Activated T-helper 17 cell treated with anti-CD3 and anti-CD28 coated beads, Interleukin-2, amount 50 U/mL, for 72 hours (primary cell): ENCODE measurements around the gene SOCS6. TPM values are rescaled to one million over a fixed set of nuclear protein-coding genes. Genes with fewer than 3 reads are reported as not detected.

Experiments used
- ATAC-seq: fragments of 150-1000 bp; cut with Tn5 transposase; replicated peaks from 2 replicates; pipeline ENCODE4 v1.10.0; 2021; ENCODE audit warnings: mild to moderate bottlenecking, moderate library complexity
- H3K27ac Mint-ChIP-seq: one replicate; pipeline ENCODE4 v1.8.0; 2022; ENCODE audit warnings: mixed read lengths
- H3K27me3 Mint-ChIP-seq: one replicate; pipeline ENCODE4 v1.8.0; 2022; ENCODE audit warnings: mixed read lengths
- H3K36me3 Mint-ChIP-seq: one replicate; pipeline ENCODE4 v1.8.0; 2022; ENCODE audit warnings: low read depth, mild to moderate bottlenecking, mixed read lengths
- H3K4me1 Mint-ChIP-seq: one replicate; pipeline ENCODE4 v1.8.0; 2022; ENCODE audit warnings: mixed read lengths
- H3K4me3 Mint-ChIP-seq: one replicate; pipeline ENCODE4 v1.8.0; 2022; ENCODE audit warnings: mild to moderate bottlenecking, mixed read lengths
- H3K9me3 Mint-ChIP-seq: one replicate; pipeline ENCODE4 v1.8.0; 2022; ENCODE audit warnings: mixed read lengths
- total RNA-seq, 2 donors: library from RNA; stranded (reverse); gene quantifications; one replicate each; pipeline ENCODE4 v1.2.3, GENCODE V29; 2022

SOCS6 gene
- total RNA-seq, 2 donors from 2014 or later: 0.58 to 1.6 TPM

DNA sequence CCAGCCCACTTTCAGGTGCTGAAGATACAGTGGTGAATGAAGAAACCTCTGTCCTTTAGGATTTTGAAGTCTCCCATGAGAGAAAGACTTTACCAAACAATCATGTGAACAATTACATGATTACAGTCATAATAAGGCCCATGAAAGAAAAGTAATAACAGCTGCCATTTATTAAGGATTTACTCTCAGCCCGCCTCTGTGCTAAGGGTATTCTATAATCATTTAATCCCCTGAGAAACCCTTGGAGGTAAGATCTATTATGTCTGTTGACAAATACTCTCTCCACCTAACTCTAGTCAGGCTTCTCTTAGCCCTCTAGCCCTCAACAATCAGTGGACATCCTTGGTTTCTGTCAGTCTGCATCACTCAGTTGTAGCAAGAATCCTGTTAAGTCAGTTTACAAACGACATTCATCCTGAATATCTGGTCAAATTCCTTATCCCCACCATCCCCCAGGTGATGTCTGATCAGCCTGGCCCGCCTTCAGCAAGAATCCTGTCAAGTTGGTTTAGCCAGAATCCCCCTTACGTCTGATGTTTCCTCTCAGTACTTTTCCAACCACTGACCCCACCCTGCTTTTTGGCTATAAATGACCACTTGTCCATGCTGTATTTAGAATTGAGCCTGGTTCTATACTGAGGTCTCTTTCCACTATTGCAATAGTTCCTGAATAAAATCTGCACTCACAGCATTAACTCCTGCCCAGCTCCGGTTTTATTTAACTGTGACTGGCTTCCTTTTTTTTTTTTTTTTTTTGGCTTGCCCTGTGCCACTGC lies 12.2 kb upstream of the SOCS6 start:
- Mint-ChIP-seq H3K4me1 (no peaks in the 10 kb centered on the region), H3K9me3 (peaks cover 12% of the 10 kb centered on the region), H3K27ac (no peak overlapping the region), H3K4me3 (no peak overlapping the region), H3K36me3 (no peaks in the 10 kb centered on the region), H3K27me3 (peaks cover 18% of the 10 kb centered on the region)
- no peak for ATAC-seq

DNA sequence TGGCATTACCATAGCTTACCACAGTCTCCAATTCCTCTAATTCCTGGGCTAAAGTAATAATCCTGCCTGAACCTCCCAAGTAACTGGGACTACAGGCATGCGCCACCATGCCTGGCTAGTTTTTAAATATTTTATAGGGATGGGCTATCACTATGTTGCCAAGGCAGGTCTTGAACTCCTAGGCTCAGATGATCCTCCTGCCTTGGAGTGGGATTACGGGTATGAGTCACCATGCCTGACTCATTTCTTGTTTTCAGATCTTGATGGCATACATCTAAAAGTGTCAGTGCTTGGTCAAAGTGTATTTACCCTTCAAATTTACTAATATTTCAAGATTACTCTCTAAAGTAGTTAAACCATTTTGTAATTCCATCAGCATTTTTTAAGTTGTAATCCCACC lies 9.4 kb upstream of the SOCS6 start:
- ATAC-seq: peak; percentile 59
- Mint-ChIP-seq H3K4me3 (no peak overlapping the region), H3K4me1 (no peaks in the 10 kb centered on the region), H3K27ac (no peak overlapping the region), H3K27me3 (peaks cover 14% of the 10 kb centered on the region), H3K36me3 (no peaks in the 10 kb centered on the region), H3K9me3 (no peaks in the 10 kb centered on the region)

DNA sequence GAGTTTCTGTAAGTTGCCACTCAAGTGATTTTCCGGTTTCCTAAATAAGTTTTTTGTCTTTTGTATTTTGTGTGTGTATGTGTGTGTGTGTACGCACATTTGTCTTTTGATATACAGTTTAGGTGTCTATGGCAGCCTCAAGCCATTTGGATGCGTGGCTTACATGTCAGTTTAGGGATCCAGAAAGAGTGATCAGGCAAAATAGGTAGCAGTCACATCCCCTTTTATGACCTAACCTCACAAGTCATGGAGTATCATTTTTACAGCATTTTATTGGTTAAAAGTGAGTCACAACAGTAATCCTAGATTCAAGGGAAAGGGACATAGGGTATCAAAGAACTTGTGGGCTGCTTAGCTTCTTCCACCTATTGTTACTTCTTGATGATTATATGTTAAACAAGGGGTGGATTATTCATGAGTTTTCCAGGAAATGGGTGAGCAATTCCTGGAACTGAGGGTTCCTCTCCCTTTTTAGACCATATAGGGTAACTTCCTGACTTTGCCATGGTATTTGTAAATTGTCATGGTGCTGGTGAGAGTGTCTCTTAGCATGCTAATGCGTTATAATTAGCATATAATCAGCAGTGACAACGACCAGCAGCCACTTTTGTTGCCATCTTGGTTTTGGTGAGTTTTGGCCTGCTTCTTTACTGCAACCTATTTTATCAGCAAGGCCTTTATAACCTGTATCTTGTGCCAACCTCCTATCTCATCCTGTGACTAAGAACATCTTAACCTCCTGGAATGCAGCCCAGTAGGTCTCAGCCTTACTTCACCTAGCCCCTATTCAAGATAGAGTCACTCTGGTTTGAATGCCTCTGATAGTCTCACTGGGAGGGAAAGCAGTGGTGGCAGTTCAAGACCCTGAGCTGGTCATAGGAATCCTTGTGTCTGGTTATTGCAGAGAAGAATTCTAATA lies 8.6 kb upstream of the SOCS6 start:
- H3K4me3 Mint-ChIP-seq: no peak overlapping the region
- no peaks in the 10 kb centered on the region for H3K9me3 Mint-ChIP-seq
- H3K4me1 Mint-ChIP-seq: no peaks in the 10 kb centered on the region
- H3K27me3 Mint-ChIP-seq: peaks cover 10% of the 10 kb centered on the region
- no peak overlapping the region for H3K27ac Mint-ChIP-seq
- H3K36me3 Mint-ChIP-seq: no peaks in the 10 kb centered on the region
- no peak for ATAC-seq

DNA sequence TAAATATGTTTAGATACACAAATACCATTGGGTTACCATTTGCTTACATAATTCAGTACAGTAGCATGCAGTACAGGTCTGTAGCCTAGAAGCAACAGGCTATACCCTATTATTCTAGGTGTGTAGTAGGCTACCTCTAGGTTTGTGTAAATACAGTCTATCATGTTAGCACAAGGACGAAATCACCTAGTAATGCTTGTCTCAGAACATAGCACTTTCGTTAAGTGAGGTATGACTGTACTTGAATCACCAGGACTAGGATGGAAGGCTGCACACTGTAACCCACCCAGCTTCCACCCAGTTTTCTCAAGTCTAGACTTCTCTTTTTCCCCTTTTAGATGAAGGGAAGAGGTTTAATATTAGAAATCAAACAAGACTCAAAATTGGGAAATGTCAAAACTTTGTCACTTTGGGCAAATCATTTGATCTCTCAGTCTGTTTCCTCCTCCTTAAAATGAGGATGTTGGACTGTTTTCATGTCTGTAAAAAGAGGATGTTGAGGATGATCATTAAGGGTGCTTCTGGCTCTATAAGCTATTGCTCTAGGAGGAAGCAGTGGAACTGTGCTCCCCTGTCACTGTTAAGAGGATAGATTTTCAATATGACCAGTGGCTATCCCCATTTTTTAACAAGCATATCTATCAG lies 3.7 kb upstream of the SOCS6 start:
- Mint-ChIP-seq H3K27ac (no peak overlapping the region), H3K4me3 (no peak overlapping the region), H3K4me1 (no peaks in the 10 kb centered on the region), H3K9me3 (no peaks in the 10 kb centered on the region), H3K36me3 (no peaks in the 10 kb centered on the region), H3K27me3 (peaks cover 13% of the 10 kb centered on the region)
- no peak for ATAC-seq

DNA sequence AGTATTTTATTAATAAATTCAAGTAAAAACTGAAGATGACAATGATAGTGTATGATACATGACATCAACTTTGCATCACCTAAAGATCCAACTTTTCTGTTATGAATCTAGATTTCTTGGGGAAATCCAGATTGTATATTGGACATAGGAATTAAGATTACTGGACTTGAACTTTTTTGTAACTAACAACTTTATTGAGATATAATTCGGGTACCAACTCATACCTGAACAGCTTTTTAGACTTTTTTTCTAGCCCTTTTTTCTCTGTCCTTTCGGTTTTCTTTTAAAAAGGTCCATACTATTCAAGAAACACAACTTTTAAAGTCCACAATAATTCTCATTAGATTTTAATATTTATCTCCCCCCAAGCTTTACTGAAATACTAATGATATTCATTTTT lies 1.1 kb upstream of the SOCS6 start:
- ATAC-seq: no peak
- Mint-ChIP-seq H3K36me3 (no peaks in the 10 kb centered on the region), H3K27ac (no peak overlapping the region), H3K27me3 (peaks cover 25% of the 10 kb centered on the region), H3K9me3 (no peaks in the 10 kb centered on the region), H3K4me3 (peak overlapping the region; percentile 28), H3K4me1 (no peaks in the 10 kb centered on the region)

DNA sequence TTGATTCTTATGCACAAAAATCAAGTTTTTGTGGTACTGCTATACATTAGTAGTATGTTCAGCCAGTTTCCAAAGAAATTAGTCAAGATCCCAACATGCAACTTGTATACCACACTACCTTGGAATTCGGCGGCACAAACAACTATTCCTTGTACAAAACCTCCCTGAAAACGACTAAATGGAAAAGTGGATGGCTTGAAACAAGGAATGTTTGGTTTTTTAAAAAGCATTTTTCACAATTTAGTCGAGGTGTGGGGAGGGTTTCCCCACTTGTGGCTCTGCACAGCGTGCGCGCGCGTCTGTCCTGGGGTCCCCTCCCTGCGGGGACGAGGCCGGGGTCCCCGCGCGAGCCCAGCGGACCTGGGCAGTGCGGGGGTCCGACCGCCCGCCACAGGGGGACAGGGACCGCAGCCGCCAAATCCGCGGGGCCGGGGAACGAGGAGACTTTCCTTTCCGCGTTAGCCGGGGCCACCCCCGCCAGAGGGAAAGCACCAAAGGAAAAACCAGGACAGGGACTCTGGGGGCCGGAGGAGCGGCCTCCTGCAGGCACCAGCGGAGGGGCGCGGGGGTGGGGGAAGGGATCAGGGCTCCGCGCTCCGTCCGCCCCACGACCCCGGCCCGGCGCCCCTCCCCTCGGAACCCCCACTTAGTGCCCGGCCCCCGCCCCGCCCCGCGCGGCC lies 534 bp upstream of the SOCS6 start:
- peak; percentile 3 for ATAC-seq
- Mint-ChIP-seq H3K27me3 (peaks cover 31% of the 10 kb centered on the region), H3K36me3 (no peaks in the 10 kb centered on the region), H3K9me3 (no peaks in the 10 kb centered on the region), H3K4me3 (peak overlapping the region; percentile 28), H3K4me1 (no peaks in the 10 kb centered on the region), H3K27ac (no peak overlapping the region)

DNA sequence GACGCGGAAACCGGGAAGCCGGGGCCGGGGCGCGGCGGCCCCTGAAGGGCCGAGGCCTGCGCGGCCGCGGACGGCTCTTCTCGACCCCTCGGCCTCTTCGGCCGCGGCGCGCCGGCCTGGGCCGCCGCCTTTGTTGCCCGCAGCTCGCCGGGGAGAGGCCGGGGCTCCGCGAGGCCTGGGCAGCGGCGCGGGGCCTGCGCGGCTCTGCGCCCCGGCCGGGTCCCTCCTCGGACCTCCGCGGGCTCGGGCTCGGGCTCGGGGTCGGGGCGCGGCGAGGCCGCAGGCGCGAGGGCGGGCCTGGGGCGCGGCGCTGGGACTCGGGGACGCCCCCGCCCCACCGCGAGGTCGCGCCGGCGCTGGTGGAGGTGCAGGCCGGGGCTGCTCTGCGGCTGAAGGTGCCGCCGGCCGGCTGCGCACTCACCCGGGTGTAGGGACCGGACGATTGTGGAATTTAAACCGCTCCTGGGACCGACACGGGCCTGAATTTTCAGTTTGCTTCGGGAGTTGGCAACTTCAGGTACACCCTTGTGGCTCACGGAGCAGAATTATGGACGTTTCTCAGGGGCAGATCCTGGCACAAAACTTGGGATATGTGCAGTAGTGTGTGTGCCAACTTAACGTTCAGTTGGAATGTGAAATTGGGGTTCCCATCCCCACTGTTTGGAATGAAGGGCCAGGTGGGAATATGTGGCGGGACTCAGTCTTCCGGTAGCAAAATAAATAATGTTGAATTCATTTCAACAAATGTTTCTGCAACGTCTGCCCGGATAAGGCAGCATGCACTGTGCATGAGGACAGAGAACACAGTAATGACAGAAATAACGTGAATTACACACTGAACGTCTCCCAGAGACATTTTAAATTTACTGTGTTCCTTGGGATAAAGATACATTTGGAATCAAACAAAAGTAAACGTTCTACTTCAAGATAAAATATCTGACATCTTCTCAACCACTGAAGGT lies 787 bp downstream of the SOCS6 start:
- Mint-ChIP-seq H3K9me3 (no peaks in the 10 kb centered on the region), H3K36me3 (no peaks in the 10 kb centered on the region), H3K27ac (no peak overlapping the region), H3K27me3 (peaks cover 30% of the 10 kb centered on the region), H3K4me1 (no peaks in the 10 kb centered on the region), H3K4me3 (peak overlapping the region; percentile 74)
- peak; percentile 27 for ATAC-seq

DNA sequence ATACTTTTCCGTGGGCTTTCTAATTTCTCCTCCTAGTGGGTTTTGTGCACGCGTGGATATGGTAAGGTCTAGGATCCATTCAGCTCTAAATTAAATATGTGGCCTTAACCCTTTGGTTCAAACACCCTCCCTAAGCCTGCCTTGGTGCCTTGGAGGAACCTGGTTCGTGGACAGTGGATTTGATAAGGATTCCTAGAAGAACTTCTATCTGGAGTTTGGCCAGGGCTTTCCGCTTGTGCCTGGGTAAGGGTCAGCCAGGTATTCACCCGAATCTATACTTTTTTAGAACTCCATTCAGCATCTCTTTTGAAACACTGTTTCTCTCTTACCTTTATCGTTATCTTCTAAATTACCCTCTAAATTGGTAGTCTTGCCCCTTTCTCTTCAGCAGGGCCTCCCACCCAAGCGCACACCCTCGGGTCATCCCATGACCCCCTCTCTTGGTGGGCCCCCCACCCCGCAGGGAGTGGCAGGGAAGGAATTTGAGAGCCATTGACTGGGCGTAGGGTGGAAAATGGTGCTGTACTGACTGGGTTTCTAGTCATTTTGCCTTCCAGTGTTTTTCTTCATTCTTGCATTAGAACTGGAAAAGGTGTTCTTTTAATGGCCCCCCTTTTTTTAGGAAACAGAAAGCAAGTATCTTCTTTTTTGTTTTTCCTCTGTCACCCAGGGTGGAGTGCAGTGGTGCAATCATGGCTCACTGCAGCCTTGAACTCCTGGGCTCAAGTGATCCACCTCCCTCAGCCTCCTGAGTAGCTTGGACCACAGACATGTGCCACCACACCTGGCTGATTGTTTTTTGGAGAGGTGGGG lies 1.8 kb downstream of the SOCS6 start:
- Mint-ChIP-seq H3K4me3 (peak overlapping the region; percentile 74), H3K36me3 (no peaks in the 10 kb centered on the region), H3K9me3 (no peaks in the 10 kb centered on the region), H3K27ac (no peak overlapping the region), H3K27me3 (peaks cover 31% of the 10 kb centered on the region), H3K4me1 (no peaks in the 10 kb centered on the region)
- no peak for ATAC-seq

DNA sequence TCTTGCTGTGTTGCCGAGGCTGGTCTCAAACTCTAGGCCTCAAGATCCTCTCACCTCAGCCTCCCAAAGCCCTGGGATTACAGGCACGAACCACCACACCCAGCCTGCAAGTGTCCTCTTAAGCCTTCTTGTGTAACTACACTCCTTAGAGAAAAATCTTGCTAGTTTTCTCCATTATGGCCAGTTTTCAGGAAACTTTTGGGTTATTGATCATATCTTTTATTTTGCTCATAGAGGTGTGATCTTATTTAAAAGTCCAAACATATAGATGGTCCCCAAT lies 2.4 kb downstream of the SOCS6 start:
- H3K36me3 Mint-ChIP-seq: no peaks in the 10 kb centered on the region
- no peaks in the 10 kb centered on the region for H3K9me3 Mint-ChIP-seq
- no peaks in the 10 kb centered on the region for H3K4me1 Mint-ChIP-seq
- H3K4me3 Mint-ChIP-seq: peak overlapping the region; percentile 74
- H3K27ac Mint-ChIP-seq: no peak overlapping the region
- no peak for ATAC-seq
- H3K27me3 Mint-ChIP-seq: peaks cover 33% of the 10 kb centered on the region

DNA sequence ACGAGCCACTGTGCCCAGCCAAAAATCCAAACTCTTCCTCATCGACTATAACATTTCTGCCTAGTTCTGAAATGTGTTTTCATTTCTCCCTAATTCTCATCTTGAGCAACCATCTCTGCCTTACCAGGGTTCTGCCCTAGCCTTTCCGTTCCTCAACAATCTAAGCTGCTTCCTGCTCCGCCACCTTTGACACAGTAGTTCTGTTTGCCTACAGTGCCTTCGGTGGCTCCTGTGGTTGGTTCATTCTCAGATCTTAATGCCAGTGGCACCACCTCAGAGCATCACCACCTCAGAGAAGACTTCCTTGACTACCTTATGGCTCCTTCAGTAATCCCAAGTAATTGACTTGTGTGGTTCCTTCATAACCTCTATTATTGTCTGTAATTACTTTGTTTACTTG lies 3.8 kb downstream of the SOCS6 start:
- peaks cover 31% of the 10 kb centered on the region for H3K27me3 Mint-ChIP-seq
- H3K4me3 Mint-ChIP-seq: no peak overlapping the region
- no peak for ATAC-seq
- no peaks in the 10 kb centered on the region for H3K9me3 Mint-ChIP-seq
- no peaks in the 10 kb centered on the region for H3K4me1 Mint-ChIP-seq
- no peaks in the 10 kb centered on the region for H3K36me3 Mint-ChIP-seq
- no peak overlapping the region for H3K27ac Mint-ChIP-seq

DNA sequence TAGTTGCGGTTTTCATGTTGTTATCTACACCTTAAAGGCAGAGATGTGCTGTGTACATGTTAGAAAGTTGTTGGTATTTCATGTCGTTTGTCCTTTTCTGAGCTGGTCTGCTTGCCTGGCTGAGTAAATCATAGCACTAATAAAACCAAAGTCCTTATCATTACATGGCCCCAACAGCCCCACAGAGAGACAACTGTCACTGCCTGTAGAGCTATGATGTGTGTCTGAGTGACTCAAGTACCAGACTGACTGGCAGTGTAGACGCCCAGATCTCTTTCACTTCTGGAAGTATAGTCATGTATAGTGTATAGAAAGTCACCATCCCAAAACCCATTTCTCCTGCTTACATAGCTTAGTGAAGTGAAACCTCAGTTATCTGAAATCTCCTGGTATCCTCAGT lies 4.3 kb downstream of the SOCS6 start:
- no peak overlapping the region for H3K4me3 Mint-ChIP-seq
- H3K9me3 Mint-ChIP-seq: no peaks in the 10 kb centered on the region
- peaks cover 28% of the 10 kb centered on the region for H3K27me3 Mint-ChIP-seq
- no peaks in the 10 kb centered on the region for H3K4me1 Mint-ChIP-seq
- peak; percentile 85 for ATAC-seq
- no peaks in the 10 kb centered on the region for H3K36me3 Mint-ChIP-seq
- no peak overlapping the region for H3K27ac Mint-ChIP-seq

DNA sequence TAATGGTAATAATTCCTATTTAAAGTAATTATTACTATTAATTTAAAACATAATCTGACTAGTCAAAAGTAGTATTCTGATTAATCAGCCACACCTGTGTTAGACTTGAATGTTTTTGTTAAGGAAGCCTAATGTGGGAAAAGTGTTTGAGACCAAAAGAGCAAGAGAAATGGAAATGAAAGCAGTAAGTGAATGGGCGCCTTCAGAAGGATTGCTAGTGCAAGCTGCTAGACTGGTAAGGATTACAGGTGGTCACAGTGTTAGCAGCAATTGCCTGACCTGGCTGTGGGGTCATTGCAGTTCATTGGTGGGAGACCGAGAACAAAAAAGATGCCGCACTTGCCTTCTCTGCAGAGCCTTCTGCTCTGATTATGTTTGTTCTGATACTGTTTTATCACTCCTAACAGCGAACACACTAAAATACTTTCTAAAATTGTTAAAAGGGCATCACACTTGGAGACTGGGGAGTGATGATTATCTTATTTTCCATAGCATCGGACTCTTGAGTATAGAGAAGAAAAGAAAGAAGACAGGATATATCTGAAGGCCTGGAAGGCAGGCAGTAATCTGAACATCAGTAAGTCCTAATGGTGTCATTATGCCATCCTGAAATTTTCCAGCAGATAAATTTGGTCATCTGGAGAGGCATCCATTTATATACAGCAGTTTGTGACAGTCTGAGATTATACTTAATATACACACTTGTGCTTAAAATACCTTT lies 5.8 kb downstream of the SOCS6 start:
- Mint-ChIP-seq H3K4me1 (no peaks in the 10 kb centered on the region), H3K27me3 (peaks cover 28% of the 10 kb centered on the region), H3K4me3 (no peak overlapping the region), H3K27ac (no peak overlapping the region), H3K36me3 (no peaks in the 10 kb centered on the region), H3K9me3 (no peaks in the 10 kb centered on the region)
- no peak for ATAC-seq
